ENCODE results near the gene LRRC2.
"Not testable (repeated sequence)": the region's sequence is repeated elsewhere in the genome, so short reads cannot be mapped to it uniquely, and the experiment has no call there.

The LRRC2 gene

GRCh38 chr3:46494491-46494890 lies 71.6 kb downstream of the LRRC2 start:
- DNase-seq = not testable (repeated sequence)

- no peak for DNase-seq
Observed at GRCh38 chr3:46492890-46493547, 73.1 kb downstream of the LRRC2 start.

DNA sequence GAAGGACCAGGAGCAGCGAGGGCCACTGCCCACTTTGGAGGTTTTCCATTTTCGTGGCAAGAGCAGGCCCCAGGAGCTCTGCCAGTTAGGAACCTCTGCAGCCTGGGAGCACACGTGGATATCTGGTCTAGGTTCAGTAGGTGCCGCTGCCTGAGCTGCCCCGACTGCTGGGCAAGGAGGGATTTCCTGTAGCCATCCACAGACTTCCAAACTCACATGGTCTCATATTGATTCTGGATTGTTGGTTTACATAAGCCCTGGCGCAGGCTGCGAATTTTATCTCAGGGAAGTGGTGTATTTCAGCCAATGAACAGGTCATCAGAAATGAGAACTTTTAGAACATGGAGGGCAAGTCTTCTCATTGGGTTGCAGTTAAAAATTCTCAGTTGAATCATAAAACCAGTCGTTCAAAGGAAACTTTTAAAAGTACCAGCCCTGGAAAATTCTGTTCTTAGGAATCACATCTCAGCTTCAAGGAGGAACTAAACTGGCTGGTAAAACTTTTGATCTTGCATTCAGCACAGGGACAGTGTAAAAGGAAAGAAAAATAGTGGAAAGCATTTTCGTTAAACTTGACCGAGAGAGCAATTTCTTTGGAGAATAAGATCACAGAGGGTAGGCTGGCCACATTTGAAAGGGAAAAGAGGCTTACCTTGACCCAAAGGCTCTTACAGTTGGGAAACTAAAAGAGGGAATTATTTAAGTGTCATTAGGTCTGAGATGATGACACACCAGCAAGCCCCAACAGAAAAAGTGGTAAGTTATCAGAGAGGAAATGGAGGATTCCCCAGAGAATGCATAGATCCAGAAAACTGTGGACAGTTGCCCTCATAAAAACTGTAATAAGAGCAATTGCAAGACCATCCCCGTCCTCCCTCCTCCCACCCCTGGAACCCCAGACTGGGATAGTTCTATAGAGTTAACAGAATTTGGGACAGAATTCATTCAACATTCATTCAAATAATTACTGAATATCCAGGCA lies 74.7 kb downstream of the LRRC2 start:
- no peak for DNase-seq

- DNase-seq = no peak
Observed at GRCh38 chr3:46490338-46491084, 75.6 kb downstream of the LRRC2 start.

DNA sequence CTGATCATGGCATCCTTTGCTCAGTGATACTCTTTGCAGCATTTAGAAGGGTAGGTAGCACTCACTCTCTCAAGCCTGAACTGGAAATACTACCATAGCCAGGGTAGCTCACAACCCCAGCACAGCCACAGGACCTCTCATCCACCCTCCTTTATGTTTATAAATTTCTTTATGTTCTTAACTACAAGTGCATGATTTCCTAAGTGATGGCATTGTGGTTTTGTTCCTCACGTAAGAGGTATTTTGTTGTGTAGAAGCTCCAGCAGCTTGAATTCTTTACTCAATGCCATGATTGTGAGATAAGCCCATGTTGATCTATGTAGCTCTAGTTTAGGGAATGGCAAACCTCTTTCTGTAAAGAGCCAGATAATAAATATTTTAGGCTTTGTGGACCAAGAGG lies 76.2 kb downstream of the LRRC2 start:
- no peak for DNase-seq

GRCh38 chr3:46489381-46489780 lies 76.7 kb downstream of the LRRC2 start:
- DNase-seq = no peak

DNA sequence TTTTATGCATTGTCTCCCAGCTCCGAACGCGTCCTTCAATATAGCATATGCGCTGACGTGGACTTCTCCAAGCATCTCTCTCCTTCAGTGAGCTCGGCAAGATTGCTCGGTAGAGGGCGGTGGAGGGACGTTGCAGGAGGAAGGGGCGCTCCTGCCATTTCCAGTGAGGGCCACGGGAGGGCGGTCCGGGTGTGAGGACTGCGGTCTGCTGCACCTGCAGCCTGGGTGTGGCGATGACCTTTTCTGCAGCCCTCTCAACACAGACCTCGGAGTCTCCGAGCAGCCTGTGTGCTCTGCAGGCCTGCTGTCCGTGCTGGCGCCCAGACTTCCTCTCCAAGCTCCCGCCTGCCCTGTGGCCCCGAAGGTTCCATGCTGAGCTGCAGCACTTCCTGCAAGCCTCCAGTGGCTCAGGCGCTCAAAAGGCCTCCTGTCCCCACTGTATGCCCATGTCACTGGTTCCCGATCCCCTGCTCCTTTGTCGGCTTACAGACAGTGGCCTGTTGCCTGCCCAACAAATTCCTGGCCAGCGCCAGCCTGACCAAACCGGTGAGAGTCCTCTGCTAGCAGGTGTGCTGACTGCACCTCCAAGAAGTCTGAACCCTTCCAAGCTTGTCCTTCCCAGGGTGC lies 77.3 kb downstream of the LRRC2 start:
- peak; percentile 90 for DNase-seq

DNA sequence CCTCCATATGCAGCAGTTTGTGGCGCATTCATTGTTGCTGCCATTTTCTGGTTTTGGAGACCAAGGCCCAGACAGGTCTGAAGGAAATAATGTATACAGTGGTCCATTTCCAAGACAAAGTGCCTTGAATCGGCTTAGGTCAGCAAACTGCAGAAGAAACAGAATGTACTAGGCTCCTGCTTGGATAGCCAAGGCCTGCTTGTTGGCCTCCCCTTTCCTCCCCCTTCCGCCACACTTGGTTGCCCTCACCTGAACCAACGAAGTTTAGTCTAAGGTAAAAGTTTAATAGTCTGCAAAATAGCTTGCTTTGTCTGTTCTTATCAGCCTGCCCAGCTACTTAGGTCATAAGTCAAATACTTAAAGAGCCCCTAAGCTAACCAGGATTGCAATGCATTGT lies 80.3 kb downstream of the LRRC2 start:
- DNase-seq = no peak

- DNase-seq = no peak
Observed at GRCh38 chr3:46484911-46485778, 81.0 kb downstream of the LRRC2 start.

- DNase-seq = no peak
Observed at GRCh38 chr3:46484388-46484787, 81.7 kb downstream of the LRRC2 start.

GRCh38 chr3:46483825-46484224 lies 82.3 kb downstream of the LRRC2 start:
- DNase-seq = no peak

GRCh38 chr3:46482632-46483350 lies 83.3 kb downstream of the LRRC2 start:
- no peak for DNase-seq

- no peak for DNase-seq
Observed at GRCh38 chr3:46481636-46482035, 84.5 kb downstream of the LRRC2 start.

GRCh38 chr3:46480491-46481195 lies 85.5 kb downstream of the LRRC2 start:
- DNase-seq = no peak

DNA sequence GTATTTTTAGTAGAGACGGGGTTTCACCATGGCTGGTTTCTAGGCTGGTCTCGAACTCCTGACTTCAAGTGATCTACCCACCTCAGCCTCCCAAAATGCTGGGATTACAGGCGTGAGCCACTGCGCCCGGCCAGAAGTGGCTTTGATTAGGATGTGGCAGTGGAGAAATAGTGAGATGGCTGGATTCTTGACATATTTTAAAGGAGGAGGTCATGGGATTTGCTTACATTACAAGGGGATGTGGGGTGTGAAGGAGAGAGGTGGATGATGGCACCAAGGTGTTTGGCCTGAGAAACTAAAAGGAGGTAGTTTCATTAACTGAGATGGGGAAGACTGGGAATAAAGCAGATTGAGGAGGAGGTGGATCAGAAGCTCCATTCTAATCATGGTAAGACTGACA lies 86.4 kb downstream of the LRRC2 start:
- no peak for DNase-seq

- no peak for DNase-seq
Observed at GRCh38 chr3:46479021-46479420, 87.1 kb downstream of the LRRC2 start.

- no peak for DNase-seq
Observed at GRCh38 chr3:46478341-46478740, 87.8 kb downstream of the LRRC2 start.

DNA sequence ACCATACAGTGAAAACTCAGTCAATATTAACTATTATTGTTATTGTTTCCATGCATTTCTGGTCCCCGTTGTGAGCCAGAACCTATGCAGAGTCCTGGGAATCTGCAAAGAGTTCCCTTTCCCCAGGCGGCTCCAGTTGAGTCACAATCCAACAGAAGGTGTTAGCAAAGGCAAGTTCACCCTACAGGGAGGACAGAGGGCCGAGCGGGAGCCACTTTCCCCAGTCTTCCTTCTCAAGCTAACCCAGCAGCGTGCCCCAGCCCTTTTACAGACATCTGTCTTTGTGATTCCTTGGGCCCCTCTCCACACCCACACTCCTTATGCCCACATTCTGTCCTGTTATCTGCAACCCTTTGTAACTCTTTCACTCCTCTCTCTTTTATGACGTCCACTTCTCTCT lies 88.3 kb downstream of the LRRC2 start:
- no peak for DNase-seq

GRCh38 chr3:46477145-46477544 lies 89.0 kb downstream of the LRRC2 start:
- DNase-seq = no peak

GRCh38 chr3:46472736-46473135 lies 93.4 kb downstream of the LRRC2 start:
- DNase-seq = no peak

Measured in CD4-positive, alpha-beta T cell treated with Interleukin-21 for 1 hour (primary cell).